Nephron progenitor cell (in vitro differentiated cells): ENCODE measurements around the gene ITPR1.

Experiments
- DNase-seq: peaks from one replicate; pipeline ENCODE4 v3.0.0; 2021
- H3K27ac Mint-ChIP-seq: 2 replicates; pipeline ENCODE4 v1.8.0; 2021; ENCODE audit warnings: mild to moderate bottlenecking, moderate library complexity, mixed read lengths
- H3K27me3 Mint-ChIP-seq: 2 replicates; pipeline ENCODE4 v1.8.0; 2021; ENCODE audit warnings: mild to moderate bottlenecking, low read depth, mixed read lengths; ENCODE audit not compliant: poor library complexity
- H3K36me3 Mint-ChIP-seq: 2 replicates; pipeline ENCODE4 v1.8.0; 2021; ENCODE audit warnings: low read depth, mixed read lengths
- H3K4me1 Mint-ChIP-seq: 2 replicates; pipeline ENCODE4 v1.8.0; 2021; ENCODE audit warnings: mixed read lengths
- H3K4me3 Mint-ChIP-seq: 2 replicates; pipeline ENCODE4 v1.8.0; 2021; ENCODE audit warnings: mild to moderate bottlenecking, moderate library complexity, mixed read lengths
- H3K9me3 Mint-ChIP-seq: 2 replicates; pipeline ENCODE4 v1.8.0; 2021; ENCODE audit warnings: mild to moderate bottlenecking, moderate library complexity, mixed read lengths
- TF ChIP-seq, protein P1 (sequence below): fragments of 200-600 bp; sonication (generic); IDR thresholded peaks from 2 replicates; pipeline ENCODE4 v1.5.0; 2021; ENCODE audit warnings: antibody characterized with exemption

Gene ITPR1

DNA sequence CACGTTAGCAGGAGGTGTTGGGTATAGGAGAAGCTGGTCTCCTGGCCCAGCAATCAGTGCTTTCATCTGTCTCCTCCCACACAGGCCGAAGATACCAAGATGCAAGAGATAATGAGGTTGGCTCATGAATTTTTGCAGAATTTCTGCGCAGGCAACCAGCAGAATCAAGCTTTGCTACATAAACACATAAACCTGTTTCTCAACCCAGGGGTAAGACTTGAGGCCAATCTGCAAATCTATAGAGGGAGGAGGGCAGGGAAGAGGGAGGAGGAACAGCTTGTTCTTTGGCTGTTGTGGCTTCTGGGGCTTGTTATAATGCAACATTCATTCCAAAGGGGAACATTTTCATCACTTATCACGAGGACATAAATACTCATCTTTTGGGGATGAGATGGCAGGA lies 195.3 kb downstream of the ITPR1 start:
- TF ChIP-seq, protein P1, sequence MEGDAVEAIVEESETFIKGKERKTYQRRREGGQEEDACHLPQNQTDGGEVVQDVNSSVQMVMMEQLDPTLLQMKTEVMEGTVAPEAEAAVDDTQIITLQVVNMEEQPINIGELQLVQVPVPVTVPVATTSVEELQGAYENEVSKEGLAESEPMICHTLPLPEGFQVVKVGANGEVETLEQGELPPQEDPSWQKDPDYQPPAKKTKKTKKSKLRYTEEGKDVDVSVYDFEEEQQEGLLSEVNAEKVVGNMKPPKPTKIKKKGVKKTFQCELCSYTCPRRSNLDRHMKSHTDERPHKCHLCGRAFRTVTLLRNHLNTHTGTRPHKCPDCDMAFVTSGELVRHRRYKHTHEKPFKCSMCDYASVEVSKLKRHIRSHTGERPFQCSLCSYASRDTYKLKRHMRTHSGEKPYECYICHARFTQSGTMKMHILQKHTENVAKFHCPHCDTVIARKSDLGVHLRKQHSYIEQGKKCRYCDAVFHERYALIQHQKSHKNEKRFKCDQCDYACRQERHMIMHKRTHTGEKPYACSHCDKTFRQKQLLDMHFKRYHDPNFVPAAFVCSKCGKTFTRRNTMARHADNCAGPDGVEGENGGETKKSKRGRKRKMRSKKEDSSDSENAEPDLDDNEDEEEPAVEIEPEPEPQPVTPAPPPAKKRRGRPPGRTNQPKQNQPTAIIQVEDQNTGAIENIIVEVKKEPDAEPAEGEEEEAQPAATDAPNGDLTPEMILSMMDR: no peak
- no peak for DNase-seq
- Mint-ChIP-seq H3K27me3 (peaks cover 3% of the 10 kb centered on the region), H3K4me3 (no peak overlapping the region), H3K9me3 (peaks cover 22% of the 10 kb centered on the region), H3K36me3 (peaks cover 96% of the 10 kb centered on the region), H3K27ac (peak overlapping the region; percentile 94), H3K4me1 (no peaks in the 10 kb centered on the region)

DNA sequence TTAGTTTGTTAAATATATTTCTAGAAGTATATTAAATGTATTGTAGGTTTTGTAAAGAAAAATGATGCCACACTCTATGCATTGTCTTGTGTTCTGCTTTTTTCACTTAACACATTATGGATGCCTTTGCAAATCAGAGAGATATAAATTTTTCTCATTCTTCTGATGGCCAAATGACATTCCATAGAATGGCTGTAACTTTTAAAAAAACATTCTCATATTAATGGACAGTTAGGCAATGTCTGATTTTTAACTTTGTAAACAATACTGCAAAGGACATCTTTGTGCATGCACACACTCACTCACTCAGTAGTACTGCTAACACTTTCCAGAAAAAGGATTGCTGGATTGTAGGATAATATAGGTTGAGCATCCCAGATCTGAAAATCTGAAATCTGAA lies 195.9 kb downstream of the ITPR1 start:
- Mint-ChIP-seq H3K9me3 (peaks cover 22% of the 10 kb centered on the region), H3K27me3 (peaks cover 3% of the 10 kb centered on the region), H3K27ac (no peak overlapping the region), H3K4me1 (no peaks in the 10 kb centered on the region), H3K4me3 (no peak overlapping the region), H3K36me3 (peaks cover 95% of the 10 kb centered on the region)
- TF ChIP-seq, protein P1: no peak
- no peak for DNase-seq

DNA sequence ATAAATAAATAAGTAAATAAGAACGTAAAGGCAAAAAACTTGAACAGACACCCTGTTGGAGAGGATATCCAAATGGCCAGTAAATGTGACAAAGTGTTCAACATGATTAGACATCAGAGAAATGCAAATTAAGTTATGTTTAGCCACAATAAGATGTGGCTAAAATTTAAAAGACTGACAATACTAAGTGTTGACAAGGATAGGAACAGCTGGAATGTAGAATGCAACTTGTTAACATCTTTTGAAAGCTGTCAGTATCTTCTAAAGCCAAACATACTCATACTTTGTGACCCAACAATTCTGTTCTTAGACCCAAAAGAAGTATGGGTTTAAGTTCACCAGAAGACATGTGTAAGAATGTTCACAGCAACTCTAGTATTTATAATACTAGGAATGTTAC lies 197.1 kb downstream of the ITPR1 start:
- peaks cover 22% of the 10 kb centered on the region for H3K9me3 Mint-ChIP-seq
- no peak overlapping the region for H3K4me3 Mint-ChIP-seq
- H3K27ac Mint-ChIP-seq: no peak overlapping the region
- peaks cover 3% of the 10 kb centered on the region for H3K27me3 Mint-ChIP-seq
- H3K36me3 Mint-ChIP-seq: peaks cover 92% of the 10 kb centered on the region
- no peaks in the 10 kb centered on the region for H3K4me1 Mint-ChIP-seq
- DNase-seq: no peak
- TF ChIP-seq, protein P1: no peak

DNA sequence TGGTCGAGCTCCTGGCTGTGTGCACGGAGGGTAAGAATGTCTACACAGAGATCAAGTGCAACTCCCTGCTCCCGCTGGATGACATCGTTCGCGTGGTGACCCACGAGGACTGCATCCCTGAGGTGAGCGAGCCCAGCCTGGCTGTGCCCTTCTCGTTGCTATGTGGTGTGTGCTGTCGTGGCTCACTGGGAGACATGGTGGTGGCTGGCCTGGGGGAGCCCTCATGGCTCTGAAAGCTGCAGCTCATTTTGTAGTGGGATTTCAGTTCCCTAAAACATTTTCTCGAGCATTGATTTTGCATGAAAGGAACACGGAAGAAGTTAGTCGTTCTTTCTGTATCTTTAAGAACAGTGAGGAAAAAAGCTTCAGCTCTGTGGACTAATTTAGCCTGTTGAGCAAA lies 200.5 kb downstream of the ITPR1 start:
- Mint-ChIP-seq H3K27ac (no peak overlapping the region), H3K4me3 (no peak overlapping the region), H3K4me1 (no peaks in the 10 kb centered on the region), H3K36me3 (peaks cover 92% of the 10 kb centered on the region), H3K9me3 (peaks cover 7% of the 10 kb centered on the region), H3K27me3 (no peaks in the 10 kb centered on the region)
- DNase-seq: no peak
- TF ChIP-seq, protein P1: no peak

DNA sequence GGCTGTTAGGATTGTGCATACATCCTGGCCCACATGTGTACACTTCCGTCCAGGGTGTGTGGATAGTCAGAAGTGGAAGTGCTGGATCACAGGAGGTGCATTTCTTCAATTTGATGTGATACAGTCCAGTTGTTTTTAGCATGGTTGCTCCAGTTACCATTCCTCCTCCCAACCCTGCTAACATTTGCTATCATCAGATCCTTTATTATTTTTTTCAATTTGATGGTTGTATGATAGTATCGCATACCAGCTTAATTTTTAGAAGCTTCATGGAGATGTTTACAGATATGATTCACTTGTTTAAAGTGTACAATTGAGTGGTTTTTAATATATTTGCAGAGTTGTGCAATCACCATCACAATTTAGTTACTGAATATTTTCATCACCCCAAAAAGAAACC lies 202.7 kb downstream of the ITPR1 start:
- no peak for DNase-seq
- no peak overlapping the region for H3K27ac Mint-ChIP-seq
- H3K4me1 Mint-ChIP-seq: no peaks in the 10 kb centered on the region
- H3K27me3 Mint-ChIP-seq: no peaks in the 10 kb centered on the region
- H3K4me3 Mint-ChIP-seq: no peak overlapping the region
- peaks cover 91% of the 10 kb centered on the region for H3K36me3 Mint-ChIP-seq
- H3K9me3 Mint-ChIP-seq: no peaks in the 10 kb centered on the region
- TF ChIP-seq, protein P1: no peak

DNA sequence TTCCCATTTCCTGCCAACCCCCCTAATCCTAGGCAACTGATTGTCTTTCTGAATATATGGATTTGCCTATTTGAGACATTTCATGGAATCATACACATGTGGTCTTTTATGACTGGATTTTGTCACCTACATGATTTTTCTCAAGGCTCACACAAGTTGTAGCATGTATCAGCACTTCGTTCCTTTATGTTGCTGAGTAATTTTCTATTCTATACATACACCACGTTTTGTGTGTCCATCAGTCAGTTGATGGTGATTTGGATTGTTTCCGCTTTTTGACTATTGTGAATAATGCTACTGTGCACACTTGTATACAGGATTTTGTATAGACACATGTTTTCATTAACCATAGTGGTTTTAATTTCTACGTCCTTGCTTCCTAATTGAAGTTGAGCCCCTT lies 203.1 kb downstream of the ITPR1 start:
- TF ChIP-seq, protein P1: no peak
- Mint-ChIP-seq H3K27me3 (no peaks in the 10 kb centered on the region), H3K36me3 (peaks cover 87% of the 10 kb centered on the region), H3K27ac (no peak overlapping the region), H3K4me3 (no peak overlapping the region), H3K9me3 (no peaks in the 10 kb centered on the region), H3K4me1 (no peaks in the 10 kb centered on the region)
- DNase-seq: no peak
